Natural killer cell (primary cell): ENCODE data around the gene MARF1. TPM values are rescaled to one million over a fixed set of nuclear protein-coding genes. Genes with fewer than 3 reads are reported as not detected.

Experiments
- ATAC-seq, 3 donors: fragments of 150-1000 bp in 2 of 3; fragments of 200-7000 bp in 1 of 3; cut with Tn5 transposase; 1 replicate in 1 of 3; 2 replicates in 2 of 3; pipeline ENCODE4 v1.10.0; 2021; ENCODE audit warnings: mild to moderate bottlenecking in 2 of 3, moderate library complexity in 2 of 3
- DNase-seq, 2 donors: peaks; one replicate each; pipeline versions ENCODE4 v3.0.0 to v3.0.0-alpha.2; 2013 to 2021; ENCODE audit warnings: mixed read lengths in 1 of 2
- H3K27ac ChIP-seq: one replicate; pipeline ENCODE4 v1.5.1; 2013; ENCODE audit warnings: mild to moderate bottlenecking, low read length
- H3K27me3 ChIP-seq: one replicate; pipeline ENCODE4 v1.6.1; 2013; ENCODE audit warnings: low read length; ENCODE audit not compliant: control insufficient read depth, insufficient read depth
- H3K36me3 ChIP-seq: one replicate; pipeline ENCODE4 v1.6.1; 2013; ENCODE audit warnings: low read length; ENCODE audit not compliant: control insufficient read depth, insufficient read depth
- H3K4me1 ChIP-seq: one replicate; pipeline ENCODE4 v1.6.1; 2013; ENCODE audit warnings: low read length; ENCODE audit not compliant: control insufficient read depth, insufficient read depth
- H3K4me3 ChIP-seq: one replicate; pipeline ENCODE4 v1.5.1; 2013; ENCODE audit warnings: low read length
- H3K9me3 ChIP-seq: one replicate; pipeline ENCODE4 v1.6.1; 2013; ENCODE audit warnings: low read length; ENCODE audit not compliant: control insufficient read depth, insufficient read depth
- H3K27ac Mint-ChIP-seq, 2 donors: one replicate each; pipeline ENCODE4 v1.8.0; 2022; ENCODE audit warnings: mild to moderate bottlenecking in 2 of 2, mixed read lengths in 2 of 2, moderate library complexity in 1 of 2
- H3K27me3 Mint-ChIP-seq, 2 donors: one replicate each; pipeline ENCODE4 v1.8.0; 2022; ENCODE audit warnings: low read depth in 2 of 2, mixed read lengths in 2 of 2
- H3K36me3 Mint-ChIP-seq: one replicate; pipeline ENCODE4 v1.8.0; 2022; ENCODE audit warnings: mixed read lengths
- H3K4me1 Mint-ChIP-seq, 2 donors: one replicate each; pipeline ENCODE4 v1.8.0; 2022; ENCODE audit warnings: mixed read lengths in 2 of 2
- H3K4me3 Mint-ChIP-seq: one replicate; pipeline ENCODE4 v1.8.0; 2022; ENCODE audit warnings: mild to moderate bottlenecking, moderate library complexity, mixed read lengths
- H3K9me3 Mint-ChIP-seq, 2 donors: one replicate each; pipeline ENCODE4 v1.8.0; 2022; ENCODE audit warnings: mixed read lengths in 2 of 2
- WGBS: methylation state at CpG from one replicate; pipeline ENCODE4 v1.1.7; 2013; ENCODE audit warnings: missing lambda C conversion rate; ENCODE audit not compliant: insufficient coverage; 5-methylcytosine and 5-hydroxymethylcytosine counted together
- intact Hi-C: fragments of 100-400 bp; cut with micrococcal nuclease; formaldehyde crosslinking; loops from one replicate; pipeline ENCODE4 v1.14.2; 2022
- total RNA-seq, 4 donors: library from RNA; stranded (reverse); fragments of 120-200 nt in 1 of 4; gene quantifications; one replicate each; pipeline versions ENCODE4 v1.2.3 to v1.2.4, GENCODE V29; 2013 to 2022
- TF ChIP-seq, protein P1 (sequence below): fragments of 200-600 bp; IDR thresholded peaks from one replicate; pipeline ENCODE4 v1.8.0; 2022; ENCODE audit warnings: antibody characterized with exemption

Gene MARF1
- total RNA-seq, 3 donors from 2014 or later (not counting 1 experiment from before 2014, with no cell fraction given) = 127 to 149 (median 140) TPM

DNA sequence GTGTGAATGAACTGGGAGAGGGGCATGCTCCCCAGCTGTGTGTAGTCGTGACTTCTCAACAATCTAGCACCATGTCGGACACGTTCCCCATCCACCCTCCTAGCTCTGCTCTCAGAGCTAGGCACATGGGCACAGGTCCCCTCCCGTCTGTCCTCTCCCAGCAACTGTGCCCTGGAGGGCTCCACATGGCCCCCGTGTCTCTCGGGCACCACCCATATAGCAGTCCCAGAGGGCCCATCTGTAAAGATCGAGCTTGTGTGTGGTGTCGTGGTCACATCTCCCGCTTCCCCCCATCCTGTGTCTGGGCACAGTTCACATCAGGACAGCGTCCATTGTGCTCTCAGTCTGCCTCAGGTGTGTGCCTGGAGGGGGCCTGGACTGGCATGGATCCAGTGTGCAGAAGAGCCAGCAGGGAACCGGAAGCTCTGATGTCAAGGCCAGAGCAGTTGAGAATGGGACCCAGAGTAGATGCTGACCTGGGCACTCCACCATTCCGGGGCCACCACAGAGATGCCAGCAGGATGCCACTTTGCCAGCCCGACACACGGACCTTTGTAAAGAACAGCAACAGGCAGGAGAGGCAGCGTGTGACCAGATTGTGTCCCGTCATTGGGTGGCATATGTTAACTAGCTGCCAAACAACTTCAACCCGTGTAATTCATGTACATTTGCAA lies 55.7 kb downstream of the MARF1 start:
- TF ChIP-seq, protein P1, sequence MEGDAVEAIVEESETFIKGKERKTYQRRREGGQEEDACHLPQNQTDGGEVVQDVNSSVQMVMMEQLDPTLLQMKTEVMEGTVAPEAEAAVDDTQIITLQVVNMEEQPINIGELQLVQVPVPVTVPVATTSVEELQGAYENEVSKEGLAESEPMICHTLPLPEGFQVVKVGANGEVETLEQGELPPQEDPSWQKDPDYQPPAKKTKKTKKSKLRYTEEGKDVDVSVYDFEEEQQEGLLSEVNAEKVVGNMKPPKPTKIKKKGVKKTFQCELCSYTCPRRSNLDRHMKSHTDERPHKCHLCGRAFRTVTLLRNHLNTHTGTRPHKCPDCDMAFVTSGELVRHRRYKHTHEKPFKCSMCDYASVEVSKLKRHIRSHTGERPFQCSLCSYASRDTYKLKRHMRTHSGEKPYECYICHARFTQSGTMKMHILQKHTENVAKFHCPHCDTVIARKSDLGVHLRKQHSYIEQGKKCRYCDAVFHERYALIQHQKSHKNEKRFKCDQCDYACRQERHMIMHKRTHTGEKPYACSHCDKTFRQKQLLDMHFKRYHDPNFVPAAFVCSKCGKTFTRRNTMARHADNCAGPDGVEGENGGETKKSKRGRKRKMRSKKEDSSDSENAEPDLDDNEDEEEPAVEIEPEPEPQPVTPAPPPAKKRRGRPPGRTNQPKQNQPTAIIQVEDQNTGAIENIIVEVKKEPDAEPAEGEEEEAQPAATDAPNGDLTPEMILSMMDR = no peak
- Mint-ChIP-seq H3K27me3 (no peaks in the 10 kb centered on the region), H3K4me3 (no peak overlapping the region), H3K36me3 (peaks cover 11% of the 10 kb centered on the region), H3K9me3 (peaks cover 3 to 6% of the 10 kb centered on the region in 2 donors), H3K27ac (peak overlapping the region; percentile 36 to 83), H3K4me1 (peaks cover 30 to 40% of the 10 kb centered on the region in 2 donors)
- no peaks in the 10 kb centered on the region for H3K9me3 ChIP-seq
- no peaks in the 10 kb centered on the region for H3K36me3 ChIP-seq
- H3K27ac ChIP-seq = no peak overlapping the region
- H3K4me3 ChIP-seq = no peak overlapping the region
- intact Hi-C loops = no loop called here
- WGBS = 95% methylated on average over 17 of the region's 17 CpGs
- H3K27me3 ChIP-seq = no peaks in the 10 kb centered on the region
- ATAC-seq (no peak), DNase-seq (no peak)
- peaks cover 40% of the 10 kb centered on the region for H3K4me1 ChIP-seq

DNA sequence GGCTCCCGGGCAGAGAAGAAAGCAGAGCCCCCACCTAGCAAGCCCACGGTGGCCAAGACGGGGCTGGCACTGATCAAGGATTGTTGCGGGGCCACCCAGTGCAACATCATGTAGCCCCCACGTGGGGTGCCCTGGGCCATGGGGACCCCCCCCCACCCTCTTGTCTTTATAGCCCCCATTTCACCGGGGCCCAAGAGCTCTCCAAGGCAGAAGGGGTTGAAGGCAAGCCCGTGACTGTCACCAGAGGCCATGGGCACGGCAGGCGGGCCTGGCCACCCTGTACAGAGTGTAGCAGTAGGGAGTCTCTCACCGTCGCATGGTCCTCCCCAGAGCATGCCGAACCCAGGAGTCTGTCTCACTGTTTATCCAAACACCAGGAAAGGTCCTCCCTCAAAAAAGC lies 56.2 kb downstream of the MARF1 start:
- Mint-ChIP-seq H3K27ac (peak overlapping the region in 1 of 2 donors; percentile 83), H3K4me3 (no peak overlapping the region), H3K27me3 (no peaks in the 10 kb centered on the region), H3K9me3 (peaks cover 3 to 6% of the 10 kb centered on the region in 2 donors), H3K4me1 (peaks cover 31 to 38% of the 10 kb centered on the region in 2 donors), H3K36me3 (peaks cover 11% of the 10 kb centered on the region)
- TF ChIP-seq, protein P1 = no peak
- H3K36me3 ChIP-seq = no peaks in the 10 kb centered on the region
- ATAC-seq (no peak), DNase-seq (no peak)
- H3K9me3 ChIP-seq = no peaks in the 10 kb centered on the region
- no peak overlapping the region for H3K27ac ChIP-seq
- H3K4me1 ChIP-seq = peaks cover 34% of the 10 kb centered on the region
- intact Hi-C loops = no loop called here
- WGBS = 97% methylated on average over 12 of the region's 12 CpGs
- no peak overlapping the region for H3K4me3 ChIP-seq
- H3K27me3 ChIP-seq = no peaks in the 10 kb centered on the region

DNA sequence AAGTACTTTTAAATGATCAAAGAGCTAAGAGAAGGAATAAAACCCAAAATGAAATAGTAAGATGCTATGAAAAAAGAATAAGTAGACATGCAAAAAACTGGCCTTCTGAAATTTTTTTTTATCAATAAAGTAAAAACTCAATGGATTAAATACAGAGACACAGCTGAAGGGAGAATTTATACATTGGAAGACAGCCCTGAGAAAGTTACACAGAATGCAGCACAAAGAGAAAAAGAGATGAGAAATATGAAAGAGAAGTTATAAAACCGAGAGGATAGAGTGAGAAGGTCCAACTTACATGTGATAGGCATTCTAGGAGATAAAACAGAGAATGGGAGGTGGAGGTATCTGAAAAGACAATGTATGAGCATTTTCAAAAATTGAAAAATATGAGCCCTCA lies 57.0 kb downstream of the MARF1 start:
- H3K4me3 Mint-ChIP-seq = no peak overlapping the region
- H3K36me3 Mint-ChIP-seq = peaks cover 11% of the 10 kb centered on the region
- H3K27ac ChIP-seq = no peak overlapping the region
- ATAC-seq = no peak
- no peak overlapping the region for H3K4me3 ChIP-seq
- no peaks in the 10 kb centered on the region for H3K27me3 Mint-ChIP-seq
- H3K36me3 ChIP-seq = no peaks in the 10 kb centered on the region
- H3K4me1 ChIP-seq = peaks cover 33% of the 10 kb centered on the region
- peaks cover 29 to 37% of the 10 kb centered on the region in 2 donors for H3K4me1 Mint-ChIP-seq
- no peaks in the 10 kb centered on the region for H3K27me3 ChIP-seq
- H3K27ac Mint-ChIP-seq = peak overlapping the region in 1 of 2 donors; percentile 2
- H3K9me3 ChIP-seq = no peaks in the 10 kb centered on the region
- intact Hi-C loops = no loop called here
- WGBS = 92% methylated on average over 1 of the region's 1 CpG
- H3K9me3 Mint-ChIP-seq = peaks cover 3 to 6% of the 10 kb centered on the region in 2 donors
- DNase-seq = no peak
- TF ChIP-seq, protein P1 = no peak

DNA sequence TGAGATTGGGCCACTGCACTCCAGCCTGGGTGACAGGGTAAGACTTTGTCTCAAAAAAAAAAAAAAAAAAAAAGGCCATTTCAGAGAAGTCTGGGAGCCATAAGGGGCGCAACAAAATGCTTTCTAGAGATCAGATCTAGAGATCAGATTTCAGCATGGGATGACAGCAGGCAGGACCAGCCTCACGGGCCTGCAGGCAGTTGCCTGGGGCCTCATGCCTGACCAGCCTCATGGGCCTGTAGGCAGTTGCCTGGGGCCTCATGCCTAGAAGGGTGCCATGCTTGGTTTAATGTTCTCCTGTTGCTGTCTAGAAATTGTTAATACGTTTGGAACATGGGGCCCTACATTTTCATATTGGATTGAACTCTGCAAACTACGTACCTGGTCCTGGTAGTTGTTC lies 59.4 kb downstream of the MARF1 start:
- Mint-ChIP-seq H3K4me1 (peaks cover 17 to 19% of the 10 kb centered on the region in 2 donors), H3K27ac (no peak overlapping the region), H3K9me3 (peaks cover 3 to 6% of the 10 kb centered on the region in 2 donors), H3K36me3 (peaks cover 11% of the 10 kb centered on the region), H3K4me3 (no peak overlapping the region), H3K27me3 (no peaks in the 10 kb centered on the region)
- no peaks in the 10 kb centered on the region for H3K9me3 ChIP-seq
- ATAC-seq (no peak), DNase-seq (no peak)
- H3K27ac ChIP-seq = no peak overlapping the region
- intact Hi-C loops = no loop called here
- H3K36me3 ChIP-seq = no peaks in the 10 kb centered on the region
- H3K27me3 ChIP-seq = no peaks in the 10 kb centered on the region
- TF ChIP-seq, protein P1 = no peak
- WGBS = 94% methylated on average over 4 of the region's 4 CpGs
- H3K4me1 ChIP-seq = peaks cover 10% of the 10 kb centered on the region
- no peak overlapping the region for H3K4me3 ChIP-seq
